ENCODE measurements around the gene SHMT2.

The SHMT2 gene

DNA sequence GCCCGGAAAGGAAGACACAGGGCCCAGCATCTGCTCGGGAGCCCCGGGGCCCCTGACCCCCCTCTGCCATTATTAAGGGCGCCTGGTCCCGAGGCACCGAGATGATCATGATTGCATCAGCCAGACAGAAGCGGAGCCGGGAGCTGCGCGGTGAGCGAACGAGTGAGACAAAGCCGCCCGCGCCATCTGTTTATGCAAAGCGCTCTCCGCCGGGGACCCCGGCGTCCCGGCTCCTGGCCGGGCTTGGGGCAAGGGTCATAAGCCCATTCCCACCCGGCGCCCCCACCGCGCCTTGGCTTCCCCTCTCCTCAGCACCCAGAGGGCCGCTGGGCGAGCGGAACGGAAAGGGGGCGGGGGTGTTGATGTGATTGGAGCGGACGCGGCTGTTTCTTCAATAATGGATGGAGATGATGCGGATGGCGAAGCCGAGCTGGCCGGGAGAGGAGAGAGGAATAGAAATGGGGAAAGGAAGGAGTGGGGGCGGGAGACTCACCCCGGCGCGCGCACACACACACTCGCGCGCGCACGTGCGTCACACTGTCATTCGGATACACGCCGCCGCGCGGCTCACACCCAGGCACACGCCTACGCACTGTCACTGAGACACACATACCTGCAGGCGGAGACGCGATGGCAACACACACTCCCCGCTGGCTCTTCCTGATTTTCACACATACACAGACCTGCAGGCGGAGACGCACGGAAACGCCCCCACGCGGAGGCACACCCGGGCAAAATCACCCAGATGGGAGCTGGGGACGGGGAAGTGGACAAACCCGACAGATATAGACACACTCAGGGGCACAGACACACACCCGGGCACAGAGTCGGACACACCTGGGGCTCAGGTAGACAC is 10.8 kb downstream of the SHMT2 start:
- peak; percentile 70 for DNase-seq (ENCODE audit: low spot score)

DNA sequence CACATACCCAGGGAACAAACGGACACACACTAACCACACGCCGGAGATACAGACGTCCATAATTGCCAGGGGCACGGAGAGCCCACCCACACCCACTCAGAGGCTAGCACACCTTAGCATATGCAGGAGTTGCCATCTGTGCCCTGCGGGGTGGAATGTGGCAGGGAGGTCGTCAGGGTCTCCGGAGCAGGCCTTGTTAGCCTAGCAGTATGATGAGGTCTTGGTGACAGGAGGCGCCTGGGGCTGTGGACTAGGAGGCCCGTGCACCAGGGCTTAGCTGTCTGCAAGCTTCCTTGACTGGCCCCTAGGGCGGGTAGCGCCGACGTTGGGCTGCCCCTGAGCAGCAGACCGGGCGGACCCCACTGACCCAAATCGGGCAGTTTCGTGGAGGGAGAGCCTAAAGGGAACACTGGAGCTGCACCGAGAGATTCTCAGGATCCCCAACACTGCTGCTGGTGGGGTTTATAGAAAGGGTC is 11.5 kb downstream of the SHMT2 start:
- DNase-seq (ENCODE audit: low spot score): no peak

- DNase-seq (ENCODE audit: low spot score): no peak
Measured at GRCh38 chr12:57241402-57242310, 12.1 kb downstream of the SHMT2 start.

- no peak for DNase-seq (ENCODE audit: low spot score)
Measured at GRCh38 chr12:57242329-57242690, 12.8 kb downstream of the SHMT2 start.

DNA sequence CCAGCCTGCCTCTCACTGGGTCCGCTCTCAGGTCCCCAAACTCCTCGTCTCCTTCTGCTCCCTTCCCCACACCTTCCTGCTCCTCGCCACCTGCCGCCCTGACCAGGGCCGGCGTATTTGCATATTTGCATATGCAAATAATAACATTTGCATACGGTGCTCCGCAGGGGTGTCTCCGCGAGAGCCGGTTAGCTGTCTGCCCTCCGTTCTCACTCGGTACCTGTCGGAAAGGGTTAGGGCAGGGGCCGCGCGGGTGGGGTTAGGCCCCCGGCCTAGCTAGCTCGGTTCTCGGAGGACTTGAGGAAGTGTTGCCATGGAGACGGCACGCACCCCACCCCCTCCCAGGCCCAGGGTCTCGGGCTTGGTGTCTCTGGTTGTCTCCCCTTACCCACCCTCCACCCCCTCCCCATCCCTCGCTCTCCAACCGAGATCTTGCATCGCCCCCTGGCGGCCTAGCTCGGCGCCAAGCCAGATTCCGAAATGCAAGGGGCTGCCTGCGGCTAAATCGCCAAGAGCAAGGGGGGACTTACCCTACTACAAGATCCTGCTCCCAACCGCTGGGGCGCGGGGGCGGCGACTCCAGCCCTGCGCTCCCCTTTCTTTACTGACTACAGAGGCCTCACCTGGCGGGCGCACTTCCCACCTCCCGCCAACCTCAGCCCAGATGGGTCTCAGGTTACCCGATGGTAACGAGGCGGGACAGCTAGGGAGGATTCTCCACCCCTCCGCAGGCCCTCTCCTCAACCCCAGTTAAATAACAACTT is 13.4 kb downstream of the SHMT2 start:
- peak; percentile 38 for DNase-seq (ENCODE audit: low spot score)

- DNase-seq (ENCODE audit: low spot score): peak; percentile 72
Measured at GRCh38 chr12:57243521-57244311, 14.2 kb downstream of the SHMT2 start.

DNA sequence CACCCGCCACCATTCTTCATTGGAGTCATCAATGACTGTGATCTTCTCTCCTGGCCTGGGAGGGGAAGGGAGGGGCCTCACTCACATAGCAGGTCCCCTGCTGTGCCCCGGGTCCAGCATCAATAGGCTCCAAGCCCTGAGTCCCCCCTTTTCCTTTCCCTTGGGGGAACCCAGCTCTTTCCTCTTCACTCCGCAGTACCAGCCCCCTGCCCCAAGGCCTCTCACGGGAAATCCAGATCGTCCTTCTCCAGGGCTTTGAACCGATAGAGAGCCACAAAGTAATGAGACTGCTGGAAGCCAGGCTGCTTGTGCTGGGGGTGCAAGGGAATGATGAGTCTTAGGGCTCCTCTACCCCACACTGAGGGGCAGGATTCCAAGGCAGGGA is 14.8 kb downstream of the SHMT2 start:
- DNase-seq (ENCODE audit: low spot score): no peak

GRCh38 chr12:57247041-57247440 is 17.5 kb downstream of the SHMT2 start:
- no peak for DNase-seq (ENCODE audit: low spot score)

- DNase-seq (ENCODE audit: low spot score): no peak
Measured at GRCh38 chr12:57248934-57249742, 19.6 kb downstream of the SHMT2 start.

DNA sequence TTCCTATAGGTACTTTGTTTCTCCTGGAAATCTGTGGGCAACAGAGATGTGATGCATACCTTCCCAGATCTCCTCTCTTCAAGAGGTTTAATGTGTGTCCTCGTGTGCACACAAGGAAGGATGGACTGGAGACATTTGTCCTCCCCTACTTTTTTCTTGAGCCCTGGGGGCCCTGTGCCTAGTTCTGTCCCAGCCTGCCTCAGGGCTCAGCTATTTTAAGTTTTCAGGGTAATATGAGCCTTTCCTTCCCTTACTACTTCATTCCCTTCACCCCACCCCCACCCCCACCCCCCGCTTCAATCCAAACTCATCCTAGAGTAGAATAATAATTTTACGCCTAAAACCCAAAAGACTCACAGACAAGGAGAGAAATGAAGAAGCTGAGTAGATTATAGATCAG is 21.0 kb downstream of the SHMT2 start:
- DNase-seq (ENCODE audit: low spot score): no peak

DNA sequence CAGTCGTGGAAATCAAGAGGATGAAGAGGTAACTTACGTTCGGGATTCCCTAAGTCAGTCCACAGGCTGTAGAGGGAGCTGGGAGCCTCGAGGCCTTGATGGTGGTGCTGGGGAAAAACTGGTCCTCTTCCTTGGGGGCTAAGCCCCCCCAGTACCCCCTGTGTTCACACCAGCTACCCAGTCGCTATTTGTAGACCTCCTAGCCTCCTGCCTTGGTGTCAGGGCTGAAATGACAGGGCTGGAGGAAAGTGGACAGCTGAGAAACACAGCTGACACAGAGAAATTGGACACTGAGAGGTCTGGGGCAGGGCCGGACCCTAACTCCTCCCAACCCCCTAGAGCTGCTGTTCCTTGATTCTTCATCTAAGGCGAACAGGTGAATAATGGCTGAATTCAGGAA is 21.4 kb downstream of the SHMT2 start, which contains the start of gene STAC3:
TSS of gene STAC3 (minus strand) at position 232 of the 400 bp plus-strand sequence. CDS start 1,551 bp downstream, outside the sequence.
- DNase-seq (ENCODE audit: low spot score): no peak

GRCh38 chr12:57254506-57255280 is 25.2 kb downstream of the SHMT2 start:
- no peak for DNase-seq (ENCODE audit: low spot score)

- no peak for DNase-seq (ENCODE audit: low spot score)
Measured at GRCh38 chr12:57255916-57256315, 26.4 kb downstream of the SHMT2 start.

DNA sequence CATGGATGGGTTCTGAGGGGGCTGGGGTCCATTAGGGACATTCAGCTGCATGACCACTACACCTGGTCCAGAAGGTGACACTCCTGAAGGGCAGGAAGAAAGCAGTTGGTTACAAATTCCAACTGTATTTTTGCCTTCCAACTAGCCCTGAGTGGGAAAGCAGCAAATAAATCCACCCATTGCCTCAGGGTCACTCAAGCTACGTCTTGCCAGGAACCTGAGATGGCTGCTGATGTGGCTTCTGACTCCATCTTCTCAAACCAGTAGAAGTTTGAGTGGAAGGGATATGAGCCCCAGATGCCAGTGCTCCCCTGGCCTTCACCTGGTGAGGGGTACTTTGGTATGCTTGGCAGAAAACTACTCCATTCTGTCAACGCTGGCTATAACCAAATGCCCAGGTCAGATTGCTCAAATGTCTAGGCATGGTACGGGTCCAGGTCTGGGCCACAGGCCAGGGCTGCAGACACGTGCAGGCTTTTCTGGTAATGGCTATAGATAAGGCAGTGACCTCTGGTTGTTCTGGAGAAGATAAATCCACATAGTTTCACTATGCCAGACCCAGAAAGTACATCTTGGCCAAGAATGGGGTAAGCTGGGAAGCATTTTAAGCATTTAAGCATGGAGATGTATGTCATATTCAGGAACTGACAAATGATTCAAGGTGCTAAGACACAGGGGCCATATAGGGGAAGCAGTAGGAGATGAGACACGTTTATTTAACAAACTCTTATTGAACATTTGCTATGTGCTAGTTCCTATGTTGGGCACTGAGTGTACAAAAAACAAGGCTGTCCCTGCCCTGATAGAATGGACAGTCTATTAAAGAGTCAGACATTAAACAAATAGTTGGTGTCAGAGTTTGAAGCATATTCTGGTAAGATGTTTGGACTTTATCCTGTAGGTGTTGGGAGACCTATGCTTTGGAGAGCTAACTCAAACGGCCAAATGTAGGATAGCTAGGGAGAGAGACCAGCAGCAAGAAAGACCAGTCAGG is 29.8 kb downstream of the SHMT2 start:
- no peak for DNase-seq (ENCODE audit: low spot score)

- DNase-seq (ENCODE audit: low spot score): no peak
Measured at GRCh38 chr12:57260366-57260765, 30.9 kb downstream of the SHMT2 start.

DNA sequence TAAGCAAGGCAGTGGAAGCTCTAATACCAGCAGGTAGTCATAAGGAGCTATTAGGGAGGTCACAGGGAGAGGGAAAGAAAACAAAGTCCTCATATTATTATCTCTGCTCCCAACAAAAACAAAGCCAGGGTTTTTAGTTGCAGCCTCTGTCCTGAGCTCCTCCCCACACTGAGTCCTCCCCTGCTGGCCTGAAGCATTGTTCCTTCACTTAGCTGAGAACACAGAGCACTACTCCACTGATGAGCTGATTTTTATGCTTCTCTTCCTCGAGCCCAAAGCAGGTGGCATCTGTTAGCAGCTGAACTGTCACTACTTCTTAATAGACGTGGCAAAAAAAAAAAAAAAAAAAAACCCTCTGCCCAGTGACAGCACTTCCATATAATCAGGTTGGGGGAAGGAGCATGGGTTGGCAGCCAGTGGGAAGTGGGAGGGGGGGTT is 31.9 kb downstream of the SHMT2 start:
- DNase-seq (ENCODE audit: low spot score): no peak

- no peak for DNase-seq (ENCODE audit: low spot score)
Measured at GRCh38 chr12:57262126-57262822, 32.8 kb downstream of the SHMT2 start.

DNA sequence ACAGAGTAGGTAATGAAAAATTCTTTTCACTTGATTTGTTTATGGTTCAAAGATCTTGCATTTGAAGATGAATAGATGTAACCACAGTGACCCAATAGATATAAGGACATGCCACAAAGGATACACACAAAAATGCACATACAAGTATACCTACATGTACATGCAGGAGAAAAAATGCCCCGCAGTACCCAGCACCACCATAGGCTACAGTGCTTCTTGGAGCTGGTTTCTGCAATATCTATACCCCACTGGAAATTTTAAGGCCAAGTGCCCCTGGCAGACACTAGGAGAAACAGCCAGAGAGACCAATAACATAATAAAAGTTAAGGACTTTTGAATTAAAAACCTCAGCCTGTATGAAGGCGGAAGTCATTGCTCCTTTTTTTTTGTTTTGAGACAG is 33.6 kb downstream of the SHMT2 start:
- DNase-seq (ENCODE audit: low spot score): no peak

Data from CD4-positive, alpha-beta T cell treated with Interleukin-6 at 100 ng/mL for 8 hours (primary cell).